Measurements from ENCODE around the gene LVRN.

LVRN gene

GRCh38 chr5:115949096-115949495, 13.2 kb upstream of the LVRN start:
- H3K4me3 ChIP-seq (ENCODE audit: low read length): no peak overlapping the region
- DNase-seq (ENCODE audit: low read depth, low spot score): no peak

GRCh38 chr5:115952588-115952987, 9.7 kb upstream of the LVRN start:
- no peak overlapping the region for H3K4me3 ChIP-seq (ENCODE audit: low read length)
- DNase-seq (ENCODE audit: low read depth, low spot score): no peak

GRCh38 chr5:115954144-115954543, 8.1 kb upstream of the LVRN start:
- H3K4me3 ChIP-seq (ENCODE audit: low read length): no peak overlapping the region

GRCh38 chr5:115956957-115957356, 5.3 kb upstream of the LVRN start:
- H3K4me3 ChIP-seq (ENCODE audit: low read length): no peak overlapping the region
- no peak for DNase-seq (ENCODE audit: low read depth, low spot score)

More at GRCh38 chr5:115954144-115954543, 8.1 kb upstream of the LVRN start:
- DNase-seq (ENCODE audit: low read depth, low spot score): no peak

- no peak for DNase-seq (ENCODE audit: low read depth, low spot score)
- no peak overlapping the region for H3K4me3 ChIP-seq (ENCODE audit: low read length)
These were observed 665 bp upstream of the LVRN start for GRCh38 chr5:115961381-115962238.

GRCh38 chr5:115962565-115963402, 509 bp downstream of the LVRN start:
- DNase-seq (ENCODE audit: low read depth, low spot score): no peak
- H3K4me3 ChIP-seq (ENCODE audit: low read length): no peak overlapping the region

- no peak overlapping the region for H3K4me3 ChIP-seq (ENCODE audit: low read length)
- no peak for DNase-seq (ENCODE audit: low read depth, low spot score)
These were observed 1.3 kb downstream of the LVRN start for GRCh38 chr5:115963566-115963965.

GRCh38 chr5:115968770-115969169, 6.5 kb downstream of the LVRN start:
- no peak for DNase-seq (ENCODE audit: low read depth, low spot score)
- no peak overlapping the region for H3K4me3 ChIP-seq (ENCODE audit: low read length)

- no peak for DNase-seq (ENCODE audit: low read depth, low spot score)
- H3K4me3 ChIP-seq (ENCODE audit: low read length): no peak overlapping the region; the same call in 1 of the 2 replicates
These were observed 14.8 kb downstream of the LVRN start for GRCh38 chr5:115977096-115977495.

- no peak overlapping the region for H3K4me3 ChIP-seq (ENCODE audit: low read length)
- DNase-seq (ENCODE audit: low read depth, low spot score): no peak
These were observed 15.7 kb downstream of the LVRN start for GRCh38 chr5:115977988-115978387.

GRCh38 chr5:115978779-115979178, 16.5 kb downstream of the LVRN start:
- no peak overlapping the region for H3K4me3 ChIP-seq (ENCODE audit: low read length)
- DNase-seq (ENCODE audit: low read depth, low spot score): no peak

GRCh38 chr5:115979201-115980041, 17.1 kb downstream of the LVRN start:
- H3K4me3 ChIP-seq (ENCODE audit: low read length): no peak overlapping the region

GRCh38 chr5:115983519-115983918, 21.2 kb downstream of the LVRN start:
- H3K4me3 ChIP-seq (ENCODE audit: low read length): no peak overlapping the region
- no peak for DNase-seq (ENCODE audit: low read depth, low spot score)

More at GRCh38 chr5:115979201-115980041, 17.1 kb downstream of the LVRN start:
- DNase-seq (ENCODE audit: low read depth, low spot score): no peak

- H3K4me3 ChIP-seq (ENCODE audit: low read length): no peak overlapping the region
- no peak for DNase-seq (ENCODE audit: low read depth, low spot score)
These were observed 23.8 kb downstream of the LVRN start for GRCh38 chr5:115985802-115986757.

GRCh38 chr5:115988002-115988401, 25.7 kb downstream of the LVRN start:
- DNase-seq (ENCODE audit: low read depth, low spot score): no peak
- H3K4me3 ChIP-seq (ENCODE audit: low read length): no peak overlapping the region

- no peak overlapping the region for H3K4me3 ChIP-seq (ENCODE audit: low read length)
- DNase-seq (ENCODE audit: low read depth, low spot score): no peak
These were observed 30.6 kb downstream of the LVRN start for GRCh38 chr5:115992848-115993350.

- no peak for DNase-seq (ENCODE audit: low read depth, low spot score)
- H3K4me3 ChIP-seq (ENCODE audit: low read length): no peak overlapping the region
These were observed 33.1 kb downstream of the LVRN start for GRCh38 chr5:115995351-115995750.
